ENCODE data around the gene IQCN. TPM values are rescaled to one million over a fixed set of nuclear protein-coding genes. Genes with fewer than 3 reads are reported as not detected.

IQCN gene
- total RNA-seq, 1 experiment from 2014 or later: 0.13 TPM

- H3K4me1 ChIP-seq (replicated peaks): peaks cover 11% of the 10 kb centered on the region
- H3K27me3 ChIP-seq (replicated peaks): no peaks in the 10 kb centered on the region
- no peak overlapping the region for H3K4me3 ChIP-seq
- no peak overlapping the region for H3K27ac ChIP-seq
- no peaks in the 10 kb centered on the region for H3K9me3 ChIP-seq (replicated peaks)
- no peak for DNase-seq (ENCODE audit: low read depth in 1 of 2, low spot score in 2 of 2)
- H3K36me3 ChIP-seq: peaks cover 79% of the 10 kb centered on the region
Measured at GRCh38 chr19:18309525-18310064, 35.3 kb upstream of the IQCN start.

- peaks cover 76% of the 10 kb centered on the region for H3K36me3 ChIP-seq
- H3K27ac ChIP-seq: no peak overlapping the region
- H3K4me1 ChIP-seq (replicated peaks): peaks cover 17% of the 10 kb centered on the region
- no peak overlapping the region for H3K4me3 ChIP-seq
- no peaks in the 10 kb centered on the region for H3K9me3 ChIP-seq (replicated peaks)
- DNase-seq (ENCODE audit: low read depth in 1 of 2, low spot score in 2 of 2): no peak
- no peaks in the 10 kb centered on the region for H3K27me3 ChIP-seq (replicated peaks)
Measured at GRCh38 chr19:18308948-18309325, 34.7 kb upstream of the IQCN start.

- no peaks in the 10 kb centered on the region for H3K27me3 ChIP-seq (replicated peaks)
- no peak for DNase-seq (ENCODE audit: low read depth in 1 of 2, low spot score in 2 of 2)
- no peak overlapping the region for H3K27ac ChIP-seq
- H3K9me3 ChIP-seq (replicated peaks): no peaks in the 10 kb centered on the region
- no peak overlapping the region for H3K4me3 ChIP-seq
- peaks cover 69% of the 10 kb centered on the region for H3K36me3 ChIP-seq
- peaks cover 24% of the 10 kb centered on the region for H3K4me1 ChIP-seq (replicated peaks)
Measured at GRCh38 chr19:18308051-18308947, 34.0 kb upstream of the IQCN start.

GRCh38 chr19:18307271-18307681 lies 33.0 kb upstream of the IQCN start:
- no peak overlapping the region for H3K4me3 ChIP-seq
- H3K36me3 ChIP-seq: peaks cover 59% of the 10 kb centered on the region
- H3K4me1 ChIP-seq (replicated peaks): peaks cover 27% of the 10 kb centered on the region

GRCh38 chr19:18306888-18307260 lies 32.6 kb upstream of the IQCN start:
- Histone ChIP-seq H3K27ac (no peak overlapping the region), H3K4me1 (replicated peaks) (peaks cover 27% of the 10 kb centered on the region), H3K27me3 (replicated peaks) (no peaks in the 10 kb centered on the region), H3K9me3 (replicated peaks) (no peaks in the 10 kb centered on the region), H3K36me3 (peaks cover 55% of the 10 kb centered on the region), H3K4me3 (no peak overlapping the region)
- no peak for DNase-seq (ENCODE audit: low read depth in 1 of 2, low spot score in 2 of 2)

More at GRCh38 chr19:18307271-18307681, 33.0 kb upstream of the IQCN start:
- Histone ChIP-seq H3K9me3 (replicated peaks) (no peaks in the 10 kb centered on the region), H3K27ac (no peak overlapping the region), H3K27me3 (replicated peaks) (no peaks in the 10 kb centered on the region)
- DNase-seq (ENCODE audit: low read depth in 1 of 2, low spot score in 2 of 2): no peak

GRCh38 chr19:18306209-18306887 lies 32.1 kb upstream of the IQCN start:
- no peak for DNase-seq (ENCODE audit: low read depth in 1 of 2, low spot score in 2 of 2)
- H3K36me3 ChIP-seq: peaks cover 50% of the 10 kb centered on the region
- H3K27me3 ChIP-seq (replicated peaks): no peaks in the 10 kb centered on the region
- H3K4me3 ChIP-seq: no peak overlapping the region
- H3K4me1 ChIP-seq (replicated peaks): peaks cover 29% of the 10 kb centered on the region
- H3K9me3 ChIP-seq (replicated peaks): no peaks in the 10 kb centered on the region
- no peak overlapping the region for H3K27ac ChIP-seq

- H3K4me1 ChIP-seq (replicated peaks): peaks cover 38% of the 10 kb centered on the region
- peak overlapping the region; percentile 28 for H3K4me3 ChIP-seq
- peak overlapping the region; percentile 94 for H3K27ac ChIP-seq
- peaks cover 33% of the 10 kb centered on the region for H3K36me3 ChIP-seq
- peak; percentile 88 to 89 for DNase-seq (ENCODE audit: low read depth in 1 of 2, low spot score in 2 of 2)
- no peaks in the 10 kb centered on the region for H3K27me3 ChIP-seq (replicated peaks)
- no peaks in the 10 kb centered on the region for H3K9me3 ChIP-seq (replicated peaks)
Measured at GRCh38 chr19:18304458-18305310, 30.4 kb upstream of the IQCN start.

GRCh38 chr19:18304208-18304457 lies 29.9 kb upstream of the IQCN start:
- Histone ChIP-seq H3K36me3 (peaks cover 28% of the 10 kb centered on the region), H3K4me3 (no peak overlapping the region), H3K4me1 (replicated peaks) (peaks cover 38% of the 10 kb centered on the region), H3K9me3 (replicated peaks) (no peaks in the 10 kb centered on the region), H3K27me3 (replicated peaks) (no peaks in the 10 kb centered on the region), H3K27ac (peak overlapping the region; percentile 94)
- no peak for DNase-seq (ENCODE audit: low read depth in 1 of 2, low spot score in 2 of 2)

GRCh38 chr19:18301718-18302111 lies 27.5 kb upstream of the IQCN start:
- no peak for DNase-seq (ENCODE audit: low read depth in 1 of 2, low spot score in 2 of 2)
- H3K27me3 ChIP-seq (replicated peaks): no peaks in the 10 kb centered on the region
- peaks cover 8% of the 10 kb centered on the region for H3K36me3 ChIP-seq
- no peak overlapping the region for H3K4me3 ChIP-seq
- H3K9me3 ChIP-seq (replicated peaks): no peaks in the 10 kb centered on the region
- H3K27ac ChIP-seq: no peak overlapping the region
- peaks cover 48% of the 10 kb centered on the region for H3K4me1 ChIP-seq (replicated peaks)

- Histone ChIP-seq H3K9me3 (replicated peaks) (no peaks in the 10 kb centered on the region), H3K27ac (peak overlapping the region; percentile 46; the same call in 1 of the 2 replicates), H3K4me1 (replicated peaks) (peaks cover 48% of the 10 kb centered on the region), H3K36me3 (peaks cover 3% of the 10 kb centered on the region), H3K4me3 (no peak overlapping the region), H3K27me3 (replicated peaks) (no peaks in the 10 kb centered on the region)
- DNase-seq (ENCODE audit: low read depth in 1 of 2, low spot score in 2 of 2): peak; percentile 38 to 81
Measured at GRCh38 chr19:18300930-18301717, 26.9 kb upstream of the IQCN start.

- Histone ChIP-seq H3K9me3 (replicated peaks) (no peaks in the 10 kb centered on the region), H3K36me3 (no peaks in the 10 kb centered on the region), H3K27ac (no peak overlapping the region), H3K4me3 (no peak overlapping the region), H3K4me1 (replicated peaks) (peaks cover 37% of the 10 kb centered on the region), H3K27me3 (replicated peaks) (no peaks in the 10 kb centered on the region)
- no peak for DNase-seq (ENCODE audit: low read depth in 1 of 2, low spot score in 2 of 2)
Measured at GRCh38 chr19:18299654-18300053, 25.4 kb upstream of the IQCN start.

GRCh38 chr19:18298601-18299000 lies 24.3 kb upstream of the IQCN start:
- Histone ChIP-seq H3K9me3 (replicated peaks) (no peaks in the 10 kb centered on the region), H3K27me3 (replicated peaks) (no peaks in the 10 kb centered on the region), H3K36me3 (no peaks in the 10 kb centered on the region), H3K4me1 (replicated peaks) (peaks cover 32% of the 10 kb centered on the region), H3K27ac (no peak overlapping the region), H3K4me3 (no peak overlapping the region)
- DNase-seq (ENCODE audit: low read depth in 1 of 2, low spot score in 2 of 2): no peak

GRCh38 chr19:18297308-18297707 lies 23.1 kb upstream of the IQCN start:
- Histone ChIP-seq H3K9me3 (replicated peaks) (no peaks in the 10 kb centered on the region), H3K4me3 (no peak overlapping the region), H3K4me1 (replicated peaks) (peaks cover 38% of the 10 kb centered on the region), H3K27ac (no peak overlapping the region), H3K27me3 (replicated peaks) (no peaks in the 10 kb centered on the region), H3K36me3 (no peaks in the 10 kb centered on the region)
- peak in 1 of 2 experiments; percentile 38 for DNase-seq (ENCODE audit: low read depth in 1 of 2, low spot score in 2 of 2)
